Natural killer cell (primary cell): ENCODE results near the gene LAMA5. TPM values are rescaled to one million over a fixed set of nuclear protein-coding genes. Genes with fewer than 3 reads are reported as not detected.
A peak's percentile ranks its signal among the peaks of the same experiment; 100 is the strongest.

Experiments
- ATAC-seq, 3 donors: fragments of 150-1000 bp in 2 of 3; fragments of 200-7000 bp in 1 of 3; cut with Tn5 transposase; 1 replicate in 1 of 3; 2 replicates in 2 of 3; pipeline ENCODE4 v1.10.0; 2021; ENCODE audit warnings: mild to moderate bottlenecking in 2 of 3, moderate library complexity in 2 of 3
- DNase-seq, 2 donors: peaks; one replicate each; pipeline versions ENCODE4 v3.0.0 to v3.0.0-alpha.2; 2013 to 2021; ENCODE audit warnings: mixed read lengths in 1 of 2
- H3K27ac ChIP-seq: one replicate; pipeline ENCODE4 v1.5.1; 2013; ENCODE audit warnings: mild to moderate bottlenecking, low read length
- H3K27me3 ChIP-seq: one replicate; pipeline ENCODE4 v1.6.1; 2013; ENCODE audit warnings: low read length; ENCODE audit not compliant: control insufficient read depth, insufficient read depth
- H3K36me3 ChIP-seq: one replicate; pipeline ENCODE4 v1.6.1; 2013; ENCODE audit warnings: low read length; ENCODE audit not compliant: control insufficient read depth, insufficient read depth
- H3K4me1 ChIP-seq: one replicate; pipeline ENCODE4 v1.6.1; 2013; ENCODE audit warnings: low read length; ENCODE audit not compliant: control insufficient read depth, insufficient read depth
- H3K4me3 ChIP-seq: one replicate; pipeline ENCODE4 v1.5.1; 2013; ENCODE audit warnings: low read length
- H3K9me3 ChIP-seq: one replicate; pipeline ENCODE4 v1.6.1; 2013; ENCODE audit warnings: low read length; ENCODE audit not compliant: control insufficient read depth, insufficient read depth
- H3K27ac Mint-ChIP-seq, 2 donors: one replicate each; pipeline ENCODE4 v1.8.0; 2022; ENCODE audit warnings: mild to moderate bottlenecking in 2 of 2, mixed read lengths in 2 of 2, moderate library complexity in 1 of 2
- H3K27me3 Mint-ChIP-seq, 2 donors: one replicate each; pipeline ENCODE4 v1.8.0; 2022; ENCODE audit warnings: low read depth in 2 of 2, mixed read lengths in 2 of 2
- H3K36me3 Mint-ChIP-seq: one replicate; pipeline ENCODE4 v1.8.0; 2022; ENCODE audit warnings: mixed read lengths
- H3K4me1 Mint-ChIP-seq, 2 donors: one replicate each; pipeline ENCODE4 v1.8.0; 2022; ENCODE audit warnings: mixed read lengths in 2 of 2
- H3K4me3 Mint-ChIP-seq: one replicate; pipeline ENCODE4 v1.8.0; 2022; ENCODE audit warnings: mild to moderate bottlenecking, moderate library complexity, mixed read lengths
- H3K9me3 Mint-ChIP-seq, 2 donors: one replicate each; pipeline ENCODE4 v1.8.0; 2022; ENCODE audit warnings: mixed read lengths in 2 of 2
- CTCF ChIP-seq: fragments of 200-600 bp; IDR thresholded peaks from one replicate; pipeline ENCODE4 v1.8.0; 2022; ENCODE audit warnings: antibody characterized with exemption
- WGBS: methylation state at CpG from one replicate; pipeline ENCODE4 v1.1.7; 2013; ENCODE audit warnings: missing lambda C conversion rate; ENCODE audit not compliant: insufficient coverage; 5-methylcytosine and 5-hydroxymethylcytosine counted together
- intact Hi-C: fragments of 100-400 bp; cut with micrococcal nuclease; formaldehyde crosslinking; loops from one replicate; pipeline ENCODE4 v1.14.2; 2022
- total RNA-seq, 4 donors: library from RNA; stranded (reverse); fragments of 120-200 nt in 1 of 4; gene quantifications; one replicate each; pipeline versions ENCODE4 v1.2.3 to v1.2.4, GENCODE V29; 2013 to 2022

LAMA5 gene
- total RNA-seq, 3 donors from 2014 or later (not counting 1 experiment from before 2014, with no cell fraction given), result 1.0 to 4.3 (median 1.4) TPM

DNA sequence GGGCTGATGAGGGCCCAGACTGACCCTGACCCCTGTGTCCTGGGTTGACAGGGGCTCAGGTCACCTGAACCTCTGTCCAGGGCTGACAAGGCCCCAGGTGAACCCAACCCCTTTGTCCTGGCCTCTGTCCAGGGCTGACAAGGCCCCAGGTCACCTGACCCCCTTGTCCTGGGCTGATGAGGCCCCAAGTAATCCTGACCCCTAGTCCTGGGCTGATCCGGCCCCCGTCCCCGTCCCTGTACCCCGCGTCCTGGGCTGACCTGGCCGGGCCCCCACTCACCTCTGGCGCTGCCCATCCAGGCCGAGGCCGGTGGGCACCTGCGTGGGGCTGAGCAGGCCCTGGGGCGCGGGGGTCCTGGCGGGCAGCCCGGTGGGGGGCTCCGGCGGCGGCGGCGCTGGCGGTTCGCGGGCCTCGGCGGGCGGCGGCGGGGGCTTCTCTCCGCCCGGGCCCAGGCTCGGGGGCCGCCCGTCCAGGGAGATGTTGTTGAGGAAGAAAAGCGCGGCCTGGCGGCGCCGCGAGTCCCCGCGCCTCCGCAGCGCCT lies 39.6 kb upstream of the LAMA5 start:
- Mint-ChIP-seq H3K9me3 (no peaks in the 10 kb centered on the region), H3K4me1 (peaks cover 10 to 35% of the 10 kb centered on the region in 2 donors), H3K36me3 (no peaks in the 10 kb centered on the region), H3K4me3 (peak overlapping the region; percentile 56), H3K27me3 (no peaks in the 10 kb centered on the region), H3K27ac (peak overlapping the region in 1 of 2 donors; percentile 84)
- Histone ChIP-seq H3K4me3 (peak overlapping the region; percentile 40), H3K27ac (no peak overlapping the region), H3K9me3 (no peaks in the 10 kb centered on the region), H3K4me1 (peaks cover 39% of the 10 kb centered on the region), H3K36me3 (no peaks in the 10 kb centered on the region), H3K27me3 (no peaks in the 10 kb centered on the region)
- ATAC-seq (no peak), DNase-seq (peak in 1 of 2 donors; percentile 24)
- TF ChIP-seq CTCF, result no peak
- WGBS, result under 1% methylated on average over 42 of the region's 42 CpGs
- intact Hi-C loops, result no loop called here

- no peaks in the 10 kb centered on the region for H3K27me3 ChIP-seq
- ATAC-seq (no peak), DNase-seq (no peak)
- intact Hi-C loops, result no loop called here
- peak overlapping the region; percentile 40 for H3K4me3 ChIP-seq
- no peak for TF ChIP-seq CTCF
- no peaks in the 10 kb centered on the region for H3K36me3 ChIP-seq
- H3K9me3 ChIP-seq, result no peaks in the 10 kb centered on the region
- no peaks in the 10 kb centered on the region for H3K27me3 Mint-ChIP-seq
- H3K27ac ChIP-seq, result no peak overlapping the region
- H3K4me1 ChIP-seq, result peaks cover 39% of the 10 kb centered on the region
- peaks cover 10 to 35% of the 10 kb centered on the region in 2 donors for H3K4me1 Mint-ChIP-seq
- H3K4me3 Mint-ChIP-seq, result peak overlapping the region; percentile 80
- H3K9me3 Mint-ChIP-seq, result no peaks in the 10 kb centered on the region
- no peaks in the 10 kb centered on the region for H3K36me3 Mint-ChIP-seq
- peak overlapping the region; percentile 45 to 83 for H3K27ac Mint-ChIP-seq
- 76% methylated on average over 10 of the region's 10 CpGs for WGBS
These were observed 38.9 kb upstream of the LAMA5 start for GRCh38 chr20:62405981-62406513.

DNA sequence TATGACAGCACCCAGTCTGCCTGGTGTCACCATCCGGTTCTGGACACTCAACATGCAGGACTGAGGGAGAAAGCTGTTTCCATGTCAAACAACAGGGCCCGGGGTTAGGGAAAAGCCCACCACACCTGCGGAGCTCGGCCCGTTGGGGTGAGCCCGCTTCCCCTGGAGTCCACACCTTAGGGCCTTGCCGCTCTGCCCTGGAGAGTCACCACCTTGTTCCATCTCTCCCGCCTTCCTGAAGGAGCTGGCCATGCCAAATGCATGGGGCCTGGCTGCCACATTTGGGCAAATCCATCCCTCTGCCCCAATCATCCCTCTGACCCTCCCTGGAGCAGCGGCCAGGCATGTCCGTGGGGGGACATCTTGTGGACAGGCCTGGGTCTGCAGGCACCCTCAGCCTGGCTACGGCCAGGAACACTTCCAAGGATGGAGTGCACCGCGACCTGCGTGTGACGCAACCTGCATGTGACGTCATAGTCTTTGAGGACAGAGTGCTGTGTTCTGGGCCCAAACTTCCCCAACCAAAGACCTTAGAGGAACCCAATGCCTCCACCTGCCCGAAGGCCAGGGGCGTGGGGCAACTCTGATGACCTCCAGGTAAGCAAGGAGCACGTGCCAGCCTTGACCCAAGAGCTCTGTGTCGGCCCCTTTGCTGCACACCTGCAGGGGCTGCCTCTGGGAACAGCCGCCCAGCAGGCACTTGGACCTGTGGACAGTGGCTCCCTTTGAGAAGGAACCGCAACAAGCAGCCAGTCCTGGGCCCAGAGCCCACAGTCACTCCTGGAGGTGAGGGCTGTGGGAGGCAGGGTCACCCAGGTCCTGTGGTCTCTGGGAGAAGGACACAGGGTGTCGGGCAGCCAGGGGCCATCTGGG lies 38.2 kb upstream of the LAMA5 start:
- no peaks in the 10 kb centered on the region for H3K9me3 ChIP-seq
- 90% methylated on average over 23 of the region's 23 CpGs for WGBS
- peaks cover 10 to 34% of the 10 kb centered on the region in 2 donors for H3K4me1 Mint-ChIP-seq
- no peaks in the 10 kb centered on the region for H3K36me3 ChIP-seq
- DNase-seq (no peak), ATAC-seq (no peak)
- no peaks in the 10 kb centered on the region for H3K27me3 ChIP-seq
- peak overlapping the region; percentile 80 for H3K4me3 Mint-ChIP-seq
- no peak overlapping the region for H3K4me3 ChIP-seq
- H3K36me3 Mint-ChIP-seq, result no peaks in the 10 kb centered on the region
- H3K4me1 ChIP-seq, result peaks cover 36% of the 10 kb centered on the region
- intact Hi-C loops, result no loop called here
- H3K9me3 Mint-ChIP-seq, result no peaks in the 10 kb centered on the region
- no peak overlapping the region for H3K27ac ChIP-seq
- H3K27me3 Mint-ChIP-seq, result no peaks in the 10 kb centered on the region
- peak overlapping the region; percentile 45 to 83 for H3K27ac Mint-ChIP-seq
- TF ChIP-seq CTCF, result no peak
